ENCODE data around the gene PLA2G2F. TPM values are rescaled to one million over a fixed set of nuclear protein-coding genes. Genes with fewer than 3 reads are reported as not detected.

Gene PLA2G2F
- total and polyA plus RNA-seq, 2 experiments from 2014 or later, result not detected

DNA sequence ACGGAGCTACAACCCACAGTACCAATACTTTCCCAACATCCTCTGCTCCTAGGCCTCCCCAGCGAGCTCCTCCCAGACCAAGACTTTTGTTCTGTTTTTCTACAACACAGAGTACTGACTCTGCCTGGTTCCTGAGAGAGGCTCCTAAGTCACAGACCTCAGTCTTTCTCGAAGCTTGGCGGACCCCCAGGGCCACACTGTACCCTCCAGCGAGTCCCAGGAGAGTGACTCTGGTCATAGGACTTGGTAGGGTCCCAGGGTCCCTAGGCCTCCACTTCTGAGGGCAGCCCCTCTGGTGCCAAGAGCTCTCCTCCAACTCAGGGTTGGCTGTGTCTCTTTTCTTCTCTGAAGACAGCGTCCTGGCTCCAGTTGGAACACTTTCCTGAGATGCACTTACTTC lies 48.5 kb upstream of the PLA2G2F start:
- H3K27ac ChIP-seq, result no peak overlapping the region
- WGBS (ENCODE audit: low lambda C conversion rate, missing lambda C conversion rate), result 90% methylated on average over 6 of the region's 6 CpGs
- H3K4me1 ChIP-seq (ENCODE audit: insufficient read depth), result no peaks in the 10 kb centered on the region
- H3K27me3 ChIP-seq, result no peaks in the 10 kb centered on the region
- no peak overlapping the region for H3K4me3 ChIP-seq
- no peaks in the 10 kb centered on the region for H3K9me3 ChIP-seq (ENCODE audit: low read depth)
- no peaks in the 10 kb centered on the region for H3K9me2 ChIP-seq (replicated peaks; ENCODE audit: insufficient read depth)
- no peak for TF ChIP-seq EZH2phosphoT487 (IDR thresholded peaks at IDR 0.05; ENCODE audit: low read depth, severe bottlenecking, unreplicated experiment)
- TF ChIP-seq EZH2 (IDR thresholded peaks at IDR 0.05; ENCODE audit: borderline replicate concordance), result no peak
- TF ChIP-seq, protein P1, sequence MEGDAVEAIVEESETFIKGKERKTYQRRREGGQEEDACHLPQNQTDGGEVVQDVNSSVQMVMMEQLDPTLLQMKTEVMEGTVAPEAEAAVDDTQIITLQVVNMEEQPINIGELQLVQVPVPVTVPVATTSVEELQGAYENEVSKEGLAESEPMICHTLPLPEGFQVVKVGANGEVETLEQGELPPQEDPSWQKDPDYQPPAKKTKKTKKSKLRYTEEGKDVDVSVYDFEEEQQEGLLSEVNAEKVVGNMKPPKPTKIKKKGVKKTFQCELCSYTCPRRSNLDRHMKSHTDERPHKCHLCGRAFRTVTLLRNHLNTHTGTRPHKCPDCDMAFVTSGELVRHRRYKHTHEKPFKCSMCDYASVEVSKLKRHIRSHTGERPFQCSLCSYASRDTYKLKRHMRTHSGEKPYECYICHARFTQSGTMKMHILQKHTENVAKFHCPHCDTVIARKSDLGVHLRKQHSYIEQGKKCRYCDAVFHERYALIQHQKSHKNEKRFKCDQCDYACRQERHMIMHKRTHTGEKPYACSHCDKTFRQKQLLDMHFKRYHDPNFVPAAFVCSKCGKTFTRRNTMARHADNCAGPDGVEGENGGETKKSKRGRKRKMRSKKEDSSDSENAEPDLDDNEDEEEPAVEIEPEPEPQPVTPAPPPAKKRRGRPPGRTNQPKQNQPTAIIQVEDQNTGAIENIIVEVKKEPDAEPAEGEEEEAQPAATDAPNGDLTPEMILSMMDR (IDR thresholded peaks at IDR 0.05; ENCODE audit: poor library complexity), result no peak
- H4K20me1 ChIP-seq (ENCODE audit: insufficient read depth, poor library complexity, severe bottlenecking), result no peaks in the 10 kb centered on the region
- H3K4me2 ChIP-seq, result no peak overlapping the region
- H3K36me3 ChIP-seq (replicated peaks; ENCODE audit: insufficient read depth, low read depth), result no peaks in the 10 kb centered on the region
- DNase-seq (ENCODE audit: low spot score), result no peak
- H3K79me2 ChIP-seq, result no peaks in the 10 kb centered on the region
- H2AFZ ChIP-seq, result no peak overlapping the region

DNA sequence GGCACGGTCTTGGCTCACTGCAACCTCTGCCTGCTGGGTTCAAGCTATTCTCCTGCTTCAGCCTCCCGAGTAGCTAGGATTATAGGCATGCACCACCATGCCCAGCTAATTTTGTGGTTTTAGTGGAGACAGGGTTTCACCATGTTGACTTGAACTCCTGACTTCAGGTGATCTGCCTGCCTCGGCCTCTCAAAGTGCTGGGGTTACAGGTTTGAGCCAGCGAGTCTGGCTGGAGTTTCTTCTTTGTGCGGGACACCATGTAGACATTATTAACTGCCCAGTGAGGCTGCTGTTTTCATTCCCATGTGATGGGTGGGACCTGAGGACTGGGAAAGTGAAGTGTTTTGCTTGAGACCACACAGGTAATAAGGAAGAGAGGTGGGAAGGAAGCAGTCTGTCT lies 45.8 kb upstream of the PLA2G2F start:
- Histone ChIP-seq H3K36me3 (replicated peaks; ENCODE audit: insufficient read depth, low read depth) (no peaks in the 10 kb centered on the region), H3K4me1 (ENCODE audit: insufficient read depth) (no peaks in the 10 kb centered on the region), H3K27ac (no peak overlapping the region), H3K9me2 (replicated peaks; ENCODE audit: insufficient read depth) (no peaks in the 10 kb centered on the region), H2AFZ (no peak overlapping the region), H3K4me2 (no peak overlapping the region), H3K27me3 (no peaks in the 10 kb centered on the region), H3K4me3 (no peak overlapping the region), H3K9me3 (ENCODE audit: low read depth) (no peaks in the 10 kb centered on the region), H3K79me2 (no peaks in the 10 kb centered on the region), H4K20me1 (ENCODE audit: insufficient read depth, poor library complexity, severe bottlenecking) (no peaks in the 10 kb centered on the region)
- 90% methylated on average over 5 of the region's 5 CpGs for WGBS (ENCODE audit: low lambda C conversion rate, missing lambda C conversion rate)
- no peak for TF ChIP-seq EZH2 (IDR thresholded peaks at IDR 0.05; ENCODE audit: borderline replicate concordance)
- TF ChIP-seq, protein P1 (IDR thresholded peaks at IDR 0.05; ENCODE audit: poor library complexity), result no peak
- TF ChIP-seq EZH2phosphoT487 (IDR thresholded peaks at IDR 0.05; ENCODE audit: low read depth, severe bottlenecking, unreplicated experiment), result no peak
- no peak for DNase-seq (ENCODE audit: low spot score)

DNA sequence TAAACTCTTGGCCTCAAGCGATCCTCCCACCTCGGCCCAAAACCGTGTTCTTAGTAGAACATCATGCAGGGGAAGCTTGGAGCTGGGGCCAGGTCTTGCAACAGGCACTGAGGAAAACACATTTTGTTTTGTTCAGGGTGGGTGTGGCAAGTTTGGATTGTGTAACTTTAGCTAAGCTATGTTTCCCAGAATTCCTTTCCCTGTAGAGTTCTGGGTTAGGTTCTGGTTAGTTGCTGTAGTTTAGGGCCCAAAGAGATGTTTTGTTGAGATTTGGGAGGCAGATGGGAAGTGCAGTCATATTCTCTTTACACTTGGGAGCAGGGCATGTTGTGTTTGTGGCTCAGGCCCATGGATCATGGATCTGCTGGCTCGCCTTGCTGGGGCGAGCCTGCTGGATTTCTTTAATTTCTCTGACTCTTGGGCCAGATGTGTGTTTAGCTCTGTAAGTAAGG lies 45.2 kb upstream of the PLA2G2F start:
- WGBS (ENCODE audit: low lambda C conversion rate, missing lambda C conversion rate), result 86% methylated on average over 5 of the region's 5 CpGs
- H3K27me3 ChIP-seq, result no peaks in the 10 kb centered on the region

More for the DNA sequence above, 45.2 kb upstream of the PLA2G2F start:
- Histone ChIP-seq H2AFZ (no peak overlapping the region), H3K4me2 (no peak overlapping the region), H3K4me3 (no peak overlapping the region), H3K9me2 (replicated peaks; ENCODE audit: insufficient read depth) (no peaks in the 10 kb centered on the region), H3K9me3 (ENCODE audit: low read depth) (no peaks in the 10 kb centered on the region), H4K20me1 (ENCODE audit: insufficient read depth, poor library complexity, severe bottlenecking) (no peaks in the 10 kb centered on the region), H3K79me2 (no peaks in the 10 kb centered on the region), H3K27ac (no peak overlapping the region), H3K36me3 (replicated peaks; ENCODE audit: insufficient read depth, low read depth) (no peaks in the 10 kb centered on the region), H3K4me1 (ENCODE audit: insufficient read depth) (no peaks in the 10 kb centered on the region)
- no peak for DNase-seq (ENCODE audit: low spot score)
- TF ChIP-seq EZH2 (IDR thresholded peaks at IDR 0.05; ENCODE audit: borderline replicate concordance) (no peak), EZH2phosphoT487 (IDR thresholded peaks at IDR 0.05; ENCODE audit: low read depth, severe bottlenecking, unreplicated experiment) (no peak)
- TF ChIP-seq, protein P1 (IDR thresholded peaks at IDR 0.05; ENCODE audit: poor library complexity), result no peak

All from hepatocyte (in vitro differentiated cells).